Right renal pelvis (tissue), 4 donors: ENCODE results near the gene FSD1L. TPM values are rescaled to one million over a fixed set of nuclear protein-coding genes. Genes with fewer than 3 reads are reported as not detected.

Experiments
- DNase-seq, 4 donors: peaks; one replicate each; pipeline ENCODE4 v3.0.0-alpha.2; 2013; ENCODE audit warnings: low read depth in 4 of 4, low spot score in 3 of 4, missing footprints in 1 of 4
- polyA plus RNA-seq, 4 donors: library from polyadenylated mRNA; unstranded; fragments of 120-200 nt; gene quantifications; one replicate each; pipeline ENCODE4 v1.2.1, GENCODE V29; 2013; ENCODE audit not compliant: insufficient read length in 4 of 4

Gene FSD1L
- polyA plus RNA-seq, 4 donors = 8.4 to 13.3 (median 11.6) TPM

DNA sequence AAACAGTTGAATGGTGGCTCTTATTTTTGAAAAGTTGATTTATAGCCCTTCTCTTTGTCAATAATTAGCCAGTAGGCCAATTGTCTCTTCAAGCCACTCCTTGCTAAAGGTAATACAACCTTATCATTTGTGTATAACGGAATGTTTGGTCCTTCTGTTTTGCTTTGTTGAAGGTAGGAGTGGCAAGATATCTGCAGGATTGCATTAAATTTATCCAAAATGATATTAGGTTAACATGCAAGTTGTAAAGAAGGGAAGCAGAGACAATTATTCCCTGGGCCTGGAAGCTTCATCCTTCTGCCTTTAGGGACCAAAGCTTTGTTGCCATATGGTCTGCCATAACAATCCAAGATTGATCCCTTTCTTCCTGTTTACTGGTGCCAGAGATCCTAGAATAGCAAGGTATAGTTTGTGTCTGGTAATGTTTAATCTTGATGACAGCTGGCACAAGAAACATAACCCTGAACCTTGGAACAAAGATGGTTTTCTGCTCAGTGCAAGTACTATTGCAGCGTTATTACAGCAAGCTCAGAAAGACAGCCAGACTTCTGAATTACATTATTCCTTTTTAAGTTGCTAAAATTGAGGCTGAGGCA lies 15.5 kb upstream of the FSD1L start:
- no peak for DNase-seq

- DNase-seq = no peak
Measured at GRCh38 chr9:105435453-105435852, 12.4 kb upstream of the FSD1L start.

- DNase-seq = no peak
Measured at GRCh38 chr9:105436783-105437182, 11.1 kb upstream of the FSD1L start.

DNA sequence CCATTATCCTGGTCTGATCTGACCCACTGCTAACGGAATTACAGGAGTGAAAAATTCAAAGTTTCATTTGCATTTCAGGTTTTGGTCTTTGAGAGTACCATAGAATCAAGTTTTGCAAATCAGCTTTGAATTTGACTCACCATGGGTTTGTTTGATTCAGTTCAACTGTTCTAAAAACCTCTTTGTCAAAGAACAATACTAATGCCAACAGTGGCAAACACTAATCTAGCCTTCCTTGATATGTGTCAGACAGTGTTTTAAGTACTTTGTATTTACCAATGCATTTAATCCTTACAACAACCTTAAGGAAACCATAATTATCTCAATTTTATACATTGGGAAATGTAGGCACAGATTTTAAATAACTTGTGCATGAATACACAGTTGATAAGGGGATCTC lies 10.1 kb upstream of the FSD1L start:
- DNase-seq = no peak

DNA sequence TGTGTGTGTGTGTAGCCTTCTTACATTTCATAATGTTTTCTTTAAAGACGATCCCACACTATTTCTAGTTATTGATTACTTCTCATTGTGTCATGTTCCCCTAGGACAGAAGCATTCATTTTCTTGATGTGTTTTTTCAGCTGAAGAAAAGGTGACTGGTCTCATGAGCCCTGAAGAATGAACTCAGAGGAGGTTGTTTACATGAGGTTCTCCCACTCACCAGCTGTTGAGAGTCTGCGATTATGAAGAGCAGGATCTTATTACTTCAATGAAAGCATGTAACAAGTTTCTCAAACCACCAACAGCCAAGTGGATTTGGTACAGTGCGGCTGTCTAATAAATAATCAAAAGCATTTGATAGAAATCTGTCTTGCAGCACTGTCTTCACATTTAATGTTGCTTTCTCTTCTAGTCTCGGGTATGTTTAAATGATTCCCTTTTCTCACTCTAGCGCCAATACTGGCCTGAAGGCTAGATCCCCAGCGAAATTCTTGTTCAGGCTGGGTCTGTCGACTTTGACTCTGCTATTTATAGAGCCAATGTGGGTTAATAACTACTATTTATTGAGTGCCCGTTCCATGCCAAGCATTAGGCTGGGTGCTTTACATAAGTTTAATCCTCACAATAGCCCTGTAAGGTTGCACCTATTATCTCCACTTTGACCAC lies 9.6 kb upstream of the FSD1L start:
- peak in 3 of 4 donors; percentile 40 to 65 (median 62) for DNase-seq

DNA sequence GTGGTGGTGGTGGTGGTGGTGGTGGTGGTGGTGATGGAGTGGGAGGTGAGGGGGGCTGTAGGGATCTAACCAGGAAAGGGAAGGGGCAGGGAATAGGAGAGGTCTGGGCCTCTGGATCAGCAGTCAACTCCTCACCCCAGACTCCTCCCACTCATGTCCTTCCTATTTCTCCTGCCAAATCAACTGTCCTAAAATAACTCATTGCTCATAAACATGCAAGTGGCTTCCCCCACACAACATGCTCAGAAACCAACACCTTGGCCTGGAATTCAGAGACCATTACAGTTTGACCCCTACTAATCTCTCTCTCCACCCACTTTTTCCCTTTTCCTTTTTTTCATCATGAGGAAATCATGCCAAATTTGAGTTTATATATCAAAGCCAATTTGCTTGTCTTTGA lies 8.4 kb upstream of the FSD1L start:
- DNase-seq = no peak

GRCh38 chr9:105441616-105442160 lies 6.1 kb upstream of the FSD1L start:
- no peak for DNase-seq

DNA sequence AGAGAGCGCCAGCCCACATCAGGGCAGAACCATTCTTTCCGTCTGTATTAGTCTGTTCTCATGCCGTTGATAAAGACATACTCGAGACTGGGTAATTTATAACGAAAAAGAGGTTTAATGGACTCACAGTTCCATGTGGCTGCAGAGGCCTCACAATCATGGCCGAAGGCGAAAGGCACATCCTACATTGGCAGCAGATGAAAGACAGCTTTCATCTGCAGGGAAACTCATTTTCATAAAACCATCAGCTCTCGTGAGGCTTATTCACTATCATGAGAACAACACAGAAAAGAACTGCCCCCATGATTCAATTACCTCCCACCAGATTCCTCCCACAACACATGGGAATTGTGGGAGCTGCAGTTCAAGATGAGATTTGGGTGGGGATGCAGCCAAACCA lies 4.7 kb upstream of the FSD1L start:
- DNase-seq = no peak

DNA sequence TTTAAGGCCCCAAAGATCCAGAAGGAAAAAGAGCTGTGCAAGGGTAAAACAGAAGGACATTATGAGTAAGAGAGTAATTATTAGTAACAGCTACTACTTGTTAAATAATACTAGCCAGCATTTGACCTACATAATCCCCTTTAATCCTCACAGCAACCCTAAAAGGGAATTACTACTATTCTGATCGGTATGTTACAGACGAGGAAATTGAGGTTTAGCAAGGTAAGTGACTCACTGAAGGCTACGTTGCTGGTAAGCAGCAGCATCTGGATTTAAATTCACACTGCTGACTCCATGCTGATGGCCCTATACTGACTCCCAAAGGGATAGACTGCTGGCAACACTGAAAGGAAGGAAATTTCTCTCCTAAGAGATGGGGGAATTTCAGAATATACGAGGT lies 3.7 kb upstream of the FSD1L start:
- DNase-seq = no peak

GRCh38 chr9:105445203-105445881 lies 2.5 kb upstream of the FSD1L start:
- DNase-seq = no peak

DNA sequence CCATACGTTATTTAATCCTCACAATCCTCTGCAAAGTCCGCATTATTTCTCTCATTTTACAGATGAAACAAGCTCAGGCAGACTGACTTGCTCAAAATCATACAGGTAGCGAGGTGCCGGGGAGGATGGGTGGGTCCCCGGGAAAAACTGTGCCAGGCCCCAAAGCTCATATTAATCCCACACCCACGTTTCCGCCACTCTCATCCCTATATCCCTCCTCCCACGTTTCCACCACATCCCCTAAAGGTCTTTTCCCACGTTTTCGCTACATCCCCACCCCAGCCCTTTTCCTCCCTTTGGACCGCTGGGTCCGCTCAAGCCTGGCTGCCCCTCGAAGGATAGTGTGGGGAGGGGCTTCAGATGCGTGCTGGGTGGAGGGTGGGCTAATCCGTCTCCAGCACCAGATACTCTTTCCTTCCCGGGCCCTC lies 434 bp upstream of the FSD1L start:
- peak in 1 of 4 donors; percentile 12 for DNase-seq

DNA sequence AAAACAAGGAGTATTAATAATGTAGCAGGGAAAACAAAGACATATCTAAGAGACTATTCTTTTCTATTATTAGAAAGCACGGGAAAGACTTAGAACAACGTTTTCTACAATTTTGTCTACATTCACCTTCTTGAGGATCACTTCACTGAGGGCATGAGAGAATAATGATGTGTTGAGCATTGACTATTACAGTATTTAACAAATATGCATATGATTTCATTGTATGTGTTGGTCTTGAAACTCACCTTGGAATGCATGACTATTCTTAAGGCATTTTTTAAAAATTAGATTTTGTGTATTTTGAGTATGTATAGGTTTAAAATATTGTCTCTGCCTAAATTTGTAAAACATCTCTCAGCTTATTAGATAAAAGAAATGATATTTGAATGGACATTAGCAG lies 1.2 kb downstream of the FSD1L start:
- no peak for DNase-seq

GRCh38 chr9:105452185-105452584 lies 4.4 kb downstream of the FSD1L start:
- no peak for DNase-seq

GRCh38 chr9:105455836-105456475 lies 8.1 kb downstream of the FSD1L start:
- no peak for DNase-seq

- DNase-seq = no peak
Measured at GRCh38 chr9:105457560-105458294, 9.9 kb downstream of the FSD1L start.

- no peak for DNase-seq
Measured at GRCh38 chr9:105458404-105458803, 10.6 kb downstream of the FSD1L start.

- DNase-seq = no peak
Measured at GRCh38 chr9:105459336-105459735, 11.5 kb downstream of the FSD1L start.

DNA sequence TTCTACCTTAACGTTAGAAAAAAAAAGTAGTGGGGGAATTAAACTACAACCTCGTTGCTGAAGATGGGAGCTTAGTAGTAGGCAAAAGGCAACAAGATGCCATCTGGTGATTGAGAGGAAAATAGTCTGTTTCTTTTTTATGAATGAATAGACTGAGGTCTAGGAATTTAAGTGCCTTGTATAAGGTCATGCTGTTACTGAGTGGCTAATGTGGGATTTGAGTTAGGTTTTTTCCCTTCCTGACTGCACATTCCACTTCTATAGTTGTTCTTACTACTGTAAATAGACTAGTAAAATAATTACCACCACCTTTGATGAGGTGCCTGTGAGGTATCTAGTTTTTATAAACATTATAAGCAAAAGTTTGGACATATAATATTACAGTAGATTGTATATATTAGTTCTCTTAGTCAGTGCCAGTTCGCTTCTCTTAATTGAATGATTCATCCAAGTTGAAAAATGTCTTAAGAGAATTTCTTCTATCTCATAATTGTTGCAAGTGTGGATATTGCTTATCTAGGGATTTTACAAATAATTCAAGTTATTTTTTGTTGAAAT lies 19.1 kb downstream of the FSD1L start:
- DNase-seq = no peak

DNA sequence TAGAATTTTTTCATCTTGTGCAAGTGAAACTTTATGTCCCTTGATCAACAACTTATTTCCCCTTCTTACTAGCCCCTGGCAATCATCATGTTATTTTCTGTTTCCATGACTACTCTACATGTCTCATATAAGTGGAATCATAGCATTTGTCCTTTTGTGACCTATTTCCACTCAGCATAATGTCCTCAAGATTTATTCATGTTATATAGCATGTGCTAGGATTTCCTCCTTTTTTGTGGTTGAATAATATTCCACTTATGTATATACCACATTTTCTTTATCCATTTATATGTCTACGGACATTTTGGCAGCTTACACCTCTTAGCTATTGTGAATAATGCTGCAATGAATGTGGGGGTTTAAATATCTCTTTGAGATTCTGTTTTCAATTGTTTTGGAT lies 21.0 kb downstream of the FSD1L start:
- no peak for DNase-seq

- DNase-seq = no peak
Measured at GRCh38 chr9:105473221-105473620, 25.4 kb downstream of the FSD1L start.
